ENCODE measurements around the gene DSCAM. TPM values are rescaled to one million over a fixed set of nuclear protein-coding genes. Genes with fewer than 3 reads are reported as not detected.

The DSCAM gene
- total RNA-seq, 2 donors from 2014 or later = not detected

DNA sequence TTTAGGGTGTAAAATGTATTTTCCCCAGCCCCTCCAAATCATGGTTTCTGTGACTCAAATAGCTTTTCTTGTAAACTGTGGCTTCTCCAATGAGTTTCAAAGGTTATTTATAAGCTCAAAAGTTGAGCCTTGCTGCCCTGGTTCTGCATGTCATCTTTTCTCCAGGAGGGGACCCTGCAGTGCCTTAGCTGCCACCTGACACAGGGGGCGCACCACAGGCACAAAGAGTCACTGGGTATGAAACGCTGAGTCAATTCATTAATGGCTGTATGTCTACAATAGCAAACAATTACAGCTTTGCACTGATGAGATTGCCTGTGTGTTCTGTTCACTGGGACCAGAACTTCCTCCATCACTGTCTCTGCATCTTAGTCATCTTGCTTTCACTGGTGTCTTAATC lies 878.9 kb downstream of the DSCAM start:
- peaks cover 1 to 6% of the 10 kb centered on the region in 2 donors for H3K9me3 Mint-ChIP-seq
- H3K36me3 Mint-ChIP-seq (ENCODE audit: insufficient read depth in 2 of 2) = peaks cover 0 to 3% of the 10 kb centered on the region in 2 donors
- no peaks in the 10 kb centered on the region for H3K4me1 Mint-ChIP-seq (ENCODE audit: low read depth)
- H3K27me3 Mint-ChIP-seq (ENCODE audit: low read depth) = no peaks in the 10 kb centered on the region
- DNase-seq (no peak), ATAC-seq (replicated peaks in 1 of 2) (no peak)
- H3K4me3 Mint-ChIP-seq = no peak overlapping the region
- no peak overlapping the region for H3K27ac Mint-ChIP-seq

DNA sequence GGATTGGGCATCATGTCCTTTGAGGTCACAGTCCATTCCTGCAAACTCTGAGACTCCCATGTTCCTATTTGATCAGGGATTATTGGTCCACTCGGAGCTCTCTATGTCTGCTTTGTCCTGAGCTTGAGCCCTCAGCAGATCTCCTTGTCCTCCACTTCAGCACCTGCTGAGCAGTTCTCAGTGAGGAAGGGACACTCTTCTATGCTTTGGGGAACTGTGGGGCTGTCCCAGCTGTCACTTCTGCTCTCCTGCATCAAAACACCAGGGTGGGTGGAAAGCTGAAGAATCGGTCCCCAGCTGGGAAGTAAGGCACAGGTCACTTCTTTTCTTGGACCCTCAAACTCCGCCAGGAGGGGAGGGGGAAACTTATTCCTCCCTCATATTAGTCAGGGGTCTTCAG lies 880.2 kb downstream of the DSCAM start:
- no peak for DNase-seq
- H3K27me3 Mint-ChIP-seq (ENCODE audit: low read depth) = no peaks in the 10 kb centered on the region
- no peak for ATAC-seq (replicated peaks in 1 of 2)
- no peaks in the 10 kb centered on the region for H3K4me1 Mint-ChIP-seq (ENCODE audit: low read depth)
- H3K9me3 Mint-ChIP-seq = peaks cover 6 to 9% of the 10 kb centered on the region in 2 donors
- no peak overlapping the region for H3K4me3 Mint-ChIP-seq
- H3K27ac Mint-ChIP-seq = no peak overlapping the region
- peaks cover 0 to 3% of the 10 kb centered on the region in 2 donors for H3K36me3 Mint-ChIP-seq (ENCODE audit: insufficient read depth in 2 of 2)

- ATAC-seq (replicated peaks in 1 of 2) = no peak
- H3K27me3 Mint-ChIP-seq (ENCODE audit: low read depth) = no peaks in the 10 kb centered on the region
- no peaks in the 10 kb centered on the region for H3K4me1 Mint-ChIP-seq (ENCODE audit: low read depth)
- DNase-seq = no peak
- H3K36me3 Mint-ChIP-seq (ENCODE audit: insufficient read depth in 2 of 2) = peaks cover 0 to 3% of the 10 kb centered on the region in 2 donors
- H3K27ac Mint-ChIP-seq = no peak overlapping the region
- H3K9me3 Mint-ChIP-seq = peaks cover 6 to 13% of the 10 kb centered on the region in 2 donors
- H3K4me3 Mint-ChIP-seq = no peak overlapping the region
These were observed 881.9 kb downstream of the DSCAM start for GRCh38 chr21:39965026-39965425.

DNA sequence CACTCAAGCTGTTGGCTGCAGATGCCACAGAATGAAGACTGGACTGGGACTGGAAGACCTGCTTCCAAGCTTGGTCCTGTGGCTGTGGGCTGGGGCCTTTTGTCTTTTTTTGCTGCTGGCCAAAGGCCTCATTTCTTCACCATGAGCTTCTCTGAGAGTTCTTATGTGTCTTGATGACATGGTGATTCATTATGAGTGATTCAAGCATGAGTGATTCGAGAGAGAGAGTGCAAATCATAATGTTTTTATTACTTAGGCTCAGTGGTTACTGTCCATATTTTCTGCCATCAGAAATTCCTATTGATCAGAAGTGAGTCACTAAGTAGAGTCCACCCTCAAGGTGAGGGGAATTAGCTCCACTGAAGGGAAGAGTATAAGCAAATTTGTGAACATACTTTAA lies 885.7 kb downstream of the DSCAM start:
- ATAC-seq (replicated peaks in 1 of 2) (no peak), DNase-seq (no peak)
- Mint-ChIP-seq H3K27ac (no peak overlapping the region), H3K4me3 (no peak overlapping the region), H3K4me1 (ENCODE audit: low read depth) (no peaks in the 10 kb centered on the region), H3K27me3 (ENCODE audit: low read depth) (no peaks in the 10 kb centered on the region), H3K36me3 (ENCODE audit: insufficient read depth in 2 of 2) (peaks cover 0 to 3% of the 10 kb centered on the region in 2 donors), H3K9me3 (peaks cover 6 to 16% of the 10 kb centered on the region in 2 donors)
